Rectal smooth muscle tissue (tissue), 1 donor: Measurements from ENCODE around the gene CARMIL3.

ENCODE experiments used
- H3K27ac ChIP-seq: one replicate; pipeline ENCODE4 v1.7.0; 2013; ENCODE audit warnings: low read depth, low read length, inconsistent platforms
- H3K27me3 ChIP-seq: one replicate; pipeline ENCODE4 v1.7.0; 2013; ENCODE audit warnings: low read length; ENCODE audit not compliant: control insufficient read depth, insufficient read depth
- H3K36me3 ChIP-seq: one replicate; pipeline ENCODE4 v1.7.0; 2013; ENCODE audit warnings: low read length; ENCODE audit not compliant: control insufficient read depth, insufficient read depth
- H3K4me1 ChIP-seq: one replicate; pipeline ENCODE4 v1.7.0; 2013; ENCODE audit warnings: low read length; ENCODE audit not compliant: control insufficient read depth, insufficient read depth
- H3K4me3 ChIP-seq: one replicate; pipeline ENCODE4 v1.7.0; 2013; ENCODE audit warnings: low read length
- H3K9ac ChIP-seq: one replicate; pipeline ENCODE4 v1.7.0; 2013; ENCODE audit warnings: low read length

CARMIL3 gene

DNA sequence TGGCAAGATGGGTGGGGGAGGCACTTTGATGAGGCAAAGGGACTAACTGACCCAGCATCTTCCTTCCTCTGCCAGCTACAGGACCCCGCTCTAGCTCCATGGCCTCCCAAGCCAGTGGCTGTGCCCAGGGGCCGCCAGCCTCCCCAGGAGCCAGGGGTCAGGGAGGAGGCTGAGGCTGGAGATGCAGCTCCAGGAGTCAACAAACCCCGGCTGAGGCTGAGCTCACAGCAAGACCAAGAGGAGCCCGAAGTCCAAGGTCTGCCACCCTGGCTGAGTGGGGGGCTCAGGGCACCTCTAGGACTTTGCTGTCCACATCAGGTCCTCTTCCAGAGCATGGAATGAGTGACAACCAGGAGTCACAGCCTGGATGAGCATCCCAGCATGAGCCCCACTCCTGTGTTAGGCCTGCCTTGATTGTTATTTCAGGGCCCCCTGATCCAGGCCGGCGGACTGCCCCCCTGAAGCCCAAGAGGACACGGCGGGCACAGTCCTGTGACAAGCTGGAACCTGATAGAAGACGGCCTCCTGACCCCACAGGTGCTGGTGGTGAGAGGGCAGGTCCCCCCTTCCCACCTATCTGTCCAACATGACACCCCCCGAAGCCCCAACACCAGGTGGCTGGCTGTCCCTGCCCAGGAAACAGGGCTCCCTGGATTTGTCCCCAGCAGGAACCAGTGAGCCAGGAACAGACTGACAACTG, 17.1 kb downstream of the CARMIL3 start:
- H3K9ac ChIP-seq = no peak overlapping the region
- no peaks in the 10 kb centered on the region for H3K4me1 ChIP-seq
- H3K27me3 ChIP-seq = no peaks in the 10 kb centered on the region
- H3K27ac ChIP-seq = no peak overlapping the region
- H3K4me3 ChIP-seq = no peak overlapping the region
- H3K36me3 ChIP-seq = no peaks in the 10 kb centered on the region

DNA sequence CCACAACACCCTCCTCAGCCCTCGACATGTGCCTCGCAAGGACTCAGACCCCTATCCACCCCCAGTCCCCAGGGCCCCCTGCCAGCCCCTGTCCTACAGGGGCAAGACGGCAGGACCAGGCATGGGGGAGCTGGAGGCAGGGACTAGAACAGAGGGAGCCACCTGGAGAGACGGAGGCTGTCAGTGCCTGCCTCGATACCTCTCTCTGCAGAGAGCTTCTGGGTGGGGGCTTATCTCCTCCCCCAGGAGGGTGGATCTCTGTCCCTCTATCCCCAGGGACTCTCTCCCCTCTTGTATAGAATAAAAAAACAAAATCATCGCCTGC, 17.6 kb downstream of the CARMIL3 start:
- Histone ChIP-seq H3K27me3 (no peaks in the 10 kb centered on the region), H3K4me3 (no peak overlapping the region), H3K4me1 (no peaks in the 10 kb centered on the region), H3K27ac (no peak overlapping the region), H3K9ac (no peak overlapping the region), H3K36me3 (no peaks in the 10 kb centered on the region)

DNA sequence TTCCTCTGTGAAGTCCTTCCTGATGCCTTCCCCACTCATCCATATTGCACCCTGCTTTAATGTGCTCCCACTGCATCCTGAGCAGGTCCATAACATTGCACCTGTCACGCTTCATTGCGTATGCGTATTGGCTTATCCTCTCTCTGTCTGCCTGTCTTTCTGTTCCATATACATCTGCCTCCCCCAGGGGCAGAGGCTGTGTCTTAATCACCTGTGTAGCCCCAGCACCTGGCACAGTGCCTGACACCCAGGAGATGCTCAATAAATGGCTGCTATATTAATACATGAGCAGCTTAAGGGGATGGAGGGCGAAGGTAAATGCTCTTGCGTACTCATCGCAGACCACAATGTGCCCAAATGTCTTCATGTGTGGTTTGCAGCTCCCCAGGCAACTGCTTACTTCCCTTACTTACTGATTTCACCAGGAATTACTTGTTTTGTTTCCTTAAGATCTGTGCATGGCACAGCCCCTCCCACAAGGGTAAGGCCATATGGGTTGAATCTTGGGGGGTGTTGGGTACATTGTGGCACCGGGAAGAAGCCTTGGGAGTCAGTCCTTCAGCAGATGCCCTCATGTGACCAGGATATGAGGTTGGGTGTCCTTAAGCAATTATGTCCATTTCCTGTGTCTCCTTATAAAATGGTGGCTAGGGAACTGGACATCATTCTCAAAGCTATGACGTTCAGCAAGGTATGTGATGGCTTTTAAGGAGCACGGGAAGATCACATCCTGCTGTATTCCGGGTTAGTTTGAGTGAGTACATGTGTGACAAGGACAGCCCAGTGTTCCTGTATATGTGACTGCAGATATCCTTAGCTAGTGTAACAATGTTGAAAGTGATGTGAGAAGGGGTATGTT, 18.7 kb downstream of the CARMIL3 start:
- Histone ChIP-seq H3K4me3 (no peak overlapping the region), H3K36me3 (no peaks in the 10 kb centered on the region), H3K9ac (no peak overlapping the region), H3K4me1 (no peaks in the 10 kb centered on the region), H3K27ac (no peak overlapping the region), H3K27me3 (no peaks in the 10 kb centered on the region)

DNA sequence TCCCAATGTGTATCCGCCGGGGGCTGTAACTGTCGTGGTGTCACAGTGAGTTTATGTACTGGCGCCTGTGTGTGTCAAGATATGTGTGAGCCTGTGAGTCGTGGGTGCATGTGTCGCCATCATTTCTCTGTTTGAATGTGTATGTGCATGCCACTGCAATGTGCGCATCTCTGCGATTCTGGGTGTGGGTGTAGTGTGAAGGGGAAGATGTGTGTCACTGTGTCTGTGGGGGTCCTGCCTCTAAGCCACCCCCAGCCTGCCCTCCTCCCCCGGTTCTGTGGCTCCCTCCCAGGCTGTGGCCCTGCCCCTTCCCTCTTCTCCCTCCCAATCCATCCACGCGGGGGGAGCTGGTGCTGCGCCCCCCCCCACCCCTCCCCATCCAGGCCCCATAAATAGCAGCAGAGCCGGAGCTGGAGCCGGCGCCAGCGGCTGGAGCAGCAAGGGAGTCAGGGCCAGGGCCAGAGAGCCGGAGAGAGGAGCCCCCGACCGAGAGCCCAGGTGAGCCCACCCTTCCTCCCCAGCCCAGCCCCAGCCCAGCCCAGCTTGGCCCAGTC, 19.4 kb downstream of the CARMIL3 start, which contains the start of gene CPNE6:
CPNE6 (plus strand) TSS at position 419 of the 554 bp plus-strand sequence. CDS start 1,375 bp downstream, outside the sequence.
- H3K36me3 ChIP-seq = no peaks in the 10 kb centered on the region
- H3K4me1 ChIP-seq = no peaks in the 10 kb centered on the region
- H3K4me3 ChIP-seq = no peak within 1 kb of the TSS
- no peaks in the 10 kb centered on the region for H3K27me3 ChIP-seq
- no peak within 1 kb of the TSS for H3K9ac ChIP-seq
- no peak within 1 kb of the TSS for H3K27ac ChIP-seq

DNA sequence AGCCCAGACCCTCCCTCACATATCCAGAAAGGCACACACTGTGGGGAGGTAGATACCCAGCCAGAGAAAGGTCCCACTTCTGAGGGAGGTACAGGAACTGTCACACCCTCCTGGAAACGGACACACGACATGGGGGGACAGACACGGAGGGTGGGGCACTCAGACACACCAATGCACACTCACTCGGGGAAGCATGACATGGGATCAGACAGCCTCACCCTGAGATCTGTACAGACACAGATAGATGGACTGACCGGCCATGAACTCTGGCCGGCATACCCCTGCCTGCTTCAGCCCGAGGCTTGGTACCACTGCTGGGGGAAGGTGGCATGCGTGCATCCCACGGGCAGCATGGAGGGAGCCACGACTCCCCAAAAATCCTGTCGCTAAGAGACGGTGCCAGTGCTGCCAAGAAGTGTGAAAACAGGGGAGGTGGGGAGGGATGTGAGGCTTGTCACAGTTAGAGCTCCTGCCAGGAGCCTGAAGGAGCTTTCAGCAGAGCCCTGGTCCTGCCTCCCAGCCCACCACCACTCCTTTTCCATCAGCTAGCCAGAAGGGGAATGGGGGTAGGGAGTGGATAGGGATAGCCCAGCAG, 20.1 kb downstream of the CARMIL3 start:
- Histone ChIP-seq H3K27ac (no peak overlapping the region), H3K36me3 (no peaks in the 10 kb centered on the region), H3K4me3 (no peak overlapping the region), H3K9ac (no peak overlapping the region), H3K27me3 (no peaks in the 10 kb centered on the region), H3K4me1 (no peaks in the 10 kb centered on the region)

GRCh38 chr14:24072436-24072835, 20.6 kb downstream of the CARMIL3 start:
- H3K27me3 ChIP-seq = no peaks in the 10 kb centered on the region
- no peaks in the 10 kb centered on the region for H3K36me3 ChIP-seq
- H3K9ac ChIP-seq = no peak overlapping the region
- no peaks in the 10 kb centered on the region for H3K4me1 ChIP-seq
- no peak overlapping the region for H3K4me3 ChIP-seq
- H3K27ac ChIP-seq = no peak overlapping the region

GRCh38 chr14:24072881-24073877, 21.4 kb downstream of the CARMIL3 start:
- Histone ChIP-seq H3K36me3 (no peaks in the 10 kb centered on the region), H3K27me3 (no peaks in the 10 kb centered on the region), H3K4me3 (no peak overlapping the region), H3K4me1 (no peaks in the 10 kb centered on the region), H3K27ac (no peak overlapping the region), H3K9ac (no peak overlapping the region)

DNA sequence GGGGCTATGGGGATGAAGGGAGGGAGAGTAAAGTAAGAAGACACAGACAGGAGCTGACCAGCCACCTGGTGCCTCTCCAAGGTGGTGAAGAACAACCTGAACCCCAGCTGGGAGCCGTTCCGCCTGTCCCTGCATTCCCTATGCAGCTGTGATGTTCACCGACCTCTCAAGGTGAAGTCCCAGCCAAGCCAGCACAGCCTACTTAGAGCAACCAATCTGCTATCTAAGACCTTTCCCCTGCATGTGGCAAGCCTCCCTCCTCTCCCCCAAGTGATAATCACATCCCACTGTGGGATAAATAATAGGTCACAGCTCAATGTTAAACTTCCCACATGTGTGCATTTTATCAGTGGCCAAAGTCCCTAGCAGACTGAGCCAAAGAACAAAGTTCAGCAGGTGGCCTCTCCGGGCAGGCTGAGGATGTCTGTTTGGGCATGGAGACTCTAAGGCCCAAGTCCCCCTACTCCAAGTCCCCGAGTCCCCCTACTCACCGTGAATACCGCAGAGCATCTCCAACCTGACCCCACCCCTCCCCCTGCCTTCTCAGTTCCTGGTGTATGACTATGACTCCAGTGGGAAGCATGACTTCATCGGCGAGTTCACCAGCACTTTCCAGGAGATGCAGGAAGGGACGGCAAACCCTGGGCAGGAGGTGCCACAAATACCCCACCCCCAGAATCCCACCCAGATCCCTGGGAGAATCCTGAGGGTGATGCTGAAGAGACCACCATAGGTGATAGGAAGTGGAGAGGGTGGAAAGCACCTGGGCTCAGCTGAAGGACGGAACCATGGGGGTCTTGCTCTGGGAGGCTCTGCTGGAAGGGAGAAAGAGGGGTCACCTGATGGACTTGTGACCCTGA, 23.0 kb downstream of the CARMIL3 start:
- H3K27ac ChIP-seq = no peak overlapping the region
- no peaks in the 10 kb centered on the region for H3K4me1 ChIP-seq
- no peak overlapping the region for H3K9ac ChIP-seq
- no peaks in the 10 kb centered on the region for H3K27me3 ChIP-seq
- H3K36me3 ChIP-seq = no peaks in the 10 kb centered on the region
- H3K4me3 ChIP-seq = no peak overlapping the region

DNA sequence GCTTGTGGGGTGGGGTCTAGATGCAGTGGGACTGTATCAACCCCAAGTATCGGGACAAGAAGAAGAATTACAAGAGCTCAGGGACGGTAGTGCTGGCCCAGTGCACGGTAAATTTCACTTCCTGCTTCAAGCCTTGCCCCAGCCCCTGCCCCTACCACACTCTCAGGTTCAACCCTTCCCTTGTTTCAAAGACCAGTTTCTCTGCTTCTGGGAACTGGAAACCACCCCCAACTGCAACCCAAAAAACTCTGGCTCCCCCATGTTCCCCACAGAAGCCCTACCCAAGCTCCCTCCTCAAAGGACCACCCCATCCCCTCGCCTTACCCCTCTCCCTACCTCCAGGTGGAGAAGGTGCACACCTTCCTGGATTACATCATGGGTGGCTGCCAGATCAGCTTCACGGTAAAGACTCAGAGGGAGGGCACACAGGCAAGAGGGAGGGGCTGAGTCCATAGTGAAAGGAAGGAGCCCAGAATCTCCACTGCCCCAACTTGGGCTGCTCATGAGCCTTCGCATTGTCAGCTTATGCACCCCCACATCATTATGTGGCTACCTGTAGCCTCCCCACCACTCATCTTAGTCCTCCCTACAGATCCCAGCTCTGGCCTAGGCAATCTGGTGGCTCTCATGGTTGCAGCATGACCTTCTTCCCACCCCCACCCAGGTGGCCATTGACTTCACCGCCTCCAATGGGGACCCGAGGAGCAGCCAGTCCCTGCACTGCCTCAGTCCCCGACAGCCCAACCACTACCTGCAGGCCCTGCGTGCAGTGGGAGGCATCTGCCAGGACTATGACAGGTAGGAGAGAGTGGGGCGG, 23.9 kb downstream of the CARMIL3 start:
- H3K4me3 ChIP-seq = no peak overlapping the region
- H3K27ac ChIP-seq = no peak overlapping the region
- H3K9ac ChIP-seq = no peak overlapping the region
- peaks cover under 1% of the 10 kb centered on the region for H3K4me1 ChIP-seq
- no peaks in the 10 kb centered on the region for H3K36me3 ChIP-seq
- H3K27me3 ChIP-seq = no peaks in the 10 kb centered on the region

DNA sequence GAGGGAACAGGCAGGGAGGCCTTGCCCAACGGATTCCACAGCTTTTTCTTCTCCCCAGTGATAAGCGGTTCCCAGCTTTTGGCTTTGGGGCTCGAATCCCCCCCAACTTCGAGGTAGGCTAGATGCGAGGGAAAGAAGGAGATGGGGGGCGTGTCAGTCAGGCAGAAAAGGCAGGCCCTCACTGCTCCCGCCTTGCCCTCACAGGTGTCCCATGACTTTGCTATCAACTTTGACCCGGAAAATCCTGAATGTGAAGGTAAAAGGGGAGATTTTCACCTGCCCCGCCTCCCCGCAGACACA, 24.4 kb downstream of the CARMIL3 start:
- H3K27ac ChIP-seq = no peak overlapping the region
- no peaks in the 10 kb centered on the region for H3K27me3 ChIP-seq
- H3K4me3 ChIP-seq = no peak overlapping the region
- no peak overlapping the region for H3K9ac ChIP-seq
- peaks cover 2% of the 10 kb centered on the region for H3K4me1 ChIP-seq
- H3K36me3 ChIP-seq = no peaks in the 10 kb centered on the region
